Calu3 (cell line): ENCODE data around the gene DCTN3. TPM values are rescaled to one million over a fixed set of nuclear protein-coding genes. Genes with fewer than 3 reads are reported as not detected.

ENCODE experiments used
- BruUV-seq: library from RNA; stranded (reverse); fragments of 400-500 nt; replicated peaks from 2 replicates; lab custom pipeline; 2021; lab: Mats Ljungman, UMichigan
- CTCF ChIA-PET: fragments of 300-600 bp; sonication (Branson Sonifier 250); formaldehyde crosslinking; loops from one replicate; lab custom pipeline; 2022; ENCODE audit warnings: antibody characterized with exemption; lab: Charles Lee
- DNase-seq: peaks from one replicate; pipeline ENCODE4 v3.0.0; 2022
- H3K27ac Mint-ChIP-seq: one replicate; pipeline ENCODE4 v1.8.0; 2022; ENCODE audit warnings: mixed read lengths; ENCODE audit not compliant: unreplicated experiment
- H3K27me3 Mint-ChIP-seq: one replicate; pipeline ENCODE4 v1.8.0; 2022; ENCODE audit warnings: mixed read lengths; ENCODE audit not compliant: unreplicated experiment
- H3K36me3 Mint-ChIP-seq: one replicate; pipeline ENCODE4 v1.8.0; 2022; ENCODE audit warnings: mild to moderate bottlenecking, moderate library complexity, mixed read lengths; ENCODE audit not compliant: insufficient read depth, unreplicated experiment
- H3K4me1 Mint-ChIP-seq: one replicate; pipeline ENCODE4 v1.8.0; 2022; ENCODE audit warnings: mild to moderate bottlenecking, low read depth, mixed read lengths; ENCODE audit not compliant: unreplicated experiment
- H3K4me3 Mint-ChIP-seq: one replicate; pipeline ENCODE4 v1.8.0; 2022; ENCODE audit warnings: mild to moderate bottlenecking, low read depth, moderate library complexity, mixed read lengths; ENCODE audit not compliant: unreplicated experiment
- H3K9me3 Mint-ChIP-seq: one replicate; pipeline ENCODE4 v1.8.0; 2022; ENCODE audit warnings: low read depth, mixed read lengths; ENCODE audit not compliant: unreplicated experiment
- intact Hi-C: fragments of 100-400 bp; cut with micrococcal nuclease; formaldehyde crosslinking; loops from one replicate; pipeline ENCODE4 v1.10.0; 2022; ENCODE audit not compliant: unreplicated experiment
- total RNA-seq: library from RNA; stranded (reverse); gene quantifications from 2 replicates; pipeline ENCODE4 v1.2.3, GENCODE V29; 2022
- TF ChIP-seq, protein P1 (sequence below): fragments of 200-600 bp; IDR thresholded peaks from one replicate; pipeline ENCODE4 v1.8.0; 2022; ENCODE audit warnings: antibody characterized with exemption; ENCODE audit not compliant: unreplicated experiment

The DCTN3 gene
- total RNA-seq, 1 experiment from 2014 or later = 51.8 TPM

DNA sequence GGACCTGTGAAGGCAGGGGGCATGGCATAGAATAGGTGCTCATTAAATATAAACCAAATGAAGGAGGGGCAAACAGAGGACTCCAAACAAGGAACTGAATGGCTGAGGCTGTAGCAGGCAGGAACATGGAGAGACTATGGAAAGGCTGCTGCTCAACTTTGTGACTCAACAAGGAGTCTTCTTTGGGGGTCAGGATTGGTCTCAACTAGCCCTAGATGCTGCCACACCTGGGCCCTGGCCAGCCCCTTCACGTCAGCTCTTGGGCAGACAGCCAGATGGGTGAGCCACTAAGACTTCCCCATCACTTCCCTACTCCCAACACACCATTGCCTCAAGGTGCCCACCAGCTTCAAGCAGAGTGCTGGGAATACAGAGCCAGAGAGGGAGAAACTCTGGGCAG, 19.4 kb downstream of the DCTN3 start:
- H3K9me3 Mint-ChIP-seq = no peaks in the 10 kb centered on the region
- intact Hi-C loops = no loop called here
- CTCF ChIA-PET = no interaction called here
- H3K4me3 Mint-ChIP-seq = no peak overlapping the region
- H3K4me1 Mint-ChIP-seq = no peaks in the 10 kb centered on the region
- no peak overlapping the region for H3K27ac Mint-ChIP-seq
- TF ChIP-seq, protein P1, sequence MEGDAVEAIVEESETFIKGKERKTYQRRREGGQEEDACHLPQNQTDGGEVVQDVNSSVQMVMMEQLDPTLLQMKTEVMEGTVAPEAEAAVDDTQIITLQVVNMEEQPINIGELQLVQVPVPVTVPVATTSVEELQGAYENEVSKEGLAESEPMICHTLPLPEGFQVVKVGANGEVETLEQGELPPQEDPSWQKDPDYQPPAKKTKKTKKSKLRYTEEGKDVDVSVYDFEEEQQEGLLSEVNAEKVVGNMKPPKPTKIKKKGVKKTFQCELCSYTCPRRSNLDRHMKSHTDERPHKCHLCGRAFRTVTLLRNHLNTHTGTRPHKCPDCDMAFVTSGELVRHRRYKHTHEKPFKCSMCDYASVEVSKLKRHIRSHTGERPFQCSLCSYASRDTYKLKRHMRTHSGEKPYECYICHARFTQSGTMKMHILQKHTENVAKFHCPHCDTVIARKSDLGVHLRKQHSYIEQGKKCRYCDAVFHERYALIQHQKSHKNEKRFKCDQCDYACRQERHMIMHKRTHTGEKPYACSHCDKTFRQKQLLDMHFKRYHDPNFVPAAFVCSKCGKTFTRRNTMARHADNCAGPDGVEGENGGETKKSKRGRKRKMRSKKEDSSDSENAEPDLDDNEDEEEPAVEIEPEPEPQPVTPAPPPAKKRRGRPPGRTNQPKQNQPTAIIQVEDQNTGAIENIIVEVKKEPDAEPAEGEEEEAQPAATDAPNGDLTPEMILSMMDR = no peak
- H3K27me3 Mint-ChIP-seq = peaks cover 76% of the 10 kb centered on the region
- DNase-seq = peak; percentile 15
- no peaks in the 10 kb centered on the region for H3K36me3 Mint-ChIP-seq
- no TSS peak for BruUV-seq

DNA sequence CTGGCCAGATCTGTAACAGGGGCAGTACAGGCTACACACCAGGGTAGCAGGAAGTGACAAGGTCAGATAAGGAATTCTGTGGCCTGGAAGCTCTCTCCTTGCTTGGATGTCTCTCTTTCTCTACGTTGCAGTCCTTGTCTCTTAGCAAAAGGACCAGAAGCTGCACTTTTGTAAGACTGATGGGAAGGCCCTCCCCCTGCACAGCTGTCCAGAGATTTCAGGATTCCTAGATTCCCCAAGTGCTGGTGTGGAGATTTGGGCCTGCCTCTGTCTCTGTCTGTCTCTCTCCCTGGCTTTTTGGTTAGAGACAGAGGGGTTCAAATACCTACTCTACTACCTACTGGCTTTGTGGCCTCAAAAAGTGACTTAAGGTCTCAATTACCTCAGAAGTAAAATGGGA, 20.7 kb downstream of the DCTN3 start:
- Mint-ChIP-seq H3K4me1 (no peaks in the 10 kb centered on the region), H3K27me3 (peaks cover 81% of the 10 kb centered on the region), H3K4me3 (no peak overlapping the region), H3K27ac (no peak overlapping the region), H3K9me3 (no peaks in the 10 kb centered on the region), H3K36me3 (no peaks in the 10 kb centered on the region)
- CTCF ChIA-PET = no interaction called here
- TF ChIP-seq, protein P1 = no peak
- BruUV-seq = no TSS peak
- intact Hi-C loops = loop anchor here (10.0 kb wide), 1 partner anchor 195 kb away; no protein-coding TSS in a partner anchor
- no peak for DNase-seq

DNA sequence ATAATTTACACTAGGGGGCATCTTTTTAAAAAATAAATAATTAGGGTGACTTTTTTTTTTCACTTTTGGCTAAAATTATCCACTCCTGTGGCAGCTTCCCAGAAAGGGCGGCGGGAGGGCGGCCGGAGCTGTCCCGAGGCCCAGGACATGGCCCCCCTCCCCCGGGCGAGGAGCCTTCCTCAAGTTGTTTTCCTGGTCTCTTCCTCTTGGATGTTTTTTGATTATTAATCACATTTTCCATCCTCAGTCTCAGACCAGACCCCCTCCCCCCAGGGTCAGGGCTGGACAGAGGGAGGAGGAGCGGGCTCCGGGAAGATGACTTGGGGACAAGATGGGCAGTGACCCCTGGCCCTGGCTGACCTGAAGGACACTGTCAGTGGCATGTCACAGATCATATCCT, 26.1 kb downstream of the DCTN3 start:
- no peak overlapping the region for H3K27ac Mint-ChIP-seq
- TF ChIP-seq, protein P1 = no peak
- peaks cover 84% of the 10 kb centered on the region for H3K27me3 Mint-ChIP-seq

DNA sequence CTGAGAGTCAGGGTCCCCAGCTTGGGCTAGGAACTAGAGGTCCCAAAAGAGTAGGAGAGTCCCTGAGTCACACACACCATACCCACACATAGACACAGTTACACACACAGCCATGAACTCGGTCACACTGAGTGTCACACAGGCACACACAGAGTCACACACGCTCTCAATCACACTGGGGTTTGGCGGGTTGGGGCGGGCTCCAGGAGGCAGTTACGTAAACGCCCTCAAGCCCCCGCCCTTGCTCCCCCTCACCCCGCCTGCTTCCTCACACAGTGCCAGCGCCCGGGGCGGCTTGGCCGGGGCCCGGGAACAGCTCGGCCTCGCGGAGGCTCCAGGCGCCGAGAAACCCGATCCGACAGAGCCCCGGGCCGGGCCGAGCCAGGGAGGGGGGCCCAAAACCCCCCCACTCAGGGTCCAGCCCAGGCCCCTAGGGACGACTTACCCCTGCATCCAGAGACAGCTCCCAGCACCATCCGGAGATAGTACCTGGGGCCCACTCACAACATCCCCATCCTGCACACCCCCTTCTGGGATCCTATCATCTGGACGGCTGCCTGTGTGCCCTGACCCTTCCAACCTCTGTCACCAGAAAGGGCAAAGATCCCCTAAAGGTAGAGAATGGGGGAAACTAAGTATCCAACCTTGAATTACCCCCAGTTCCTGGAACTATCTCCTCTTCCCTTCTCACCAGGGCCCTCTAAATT, 27.2 kb downstream of the DCTN3 start:
- BruUV-seq = no TSS peak
- intact Hi-C loops = loop anchor here (5.0 to 10.0 kb wide), 3 partner anchors 46 to 188 kb away; no protein-coding TSS in a partner anchor
- Mint-ChIP-seq H3K9me3 (no peaks in the 10 kb centered on the region), H3K27ac (no peak overlapping the region), H3K4me1 (no peaks in the 10 kb centered on the region), H3K27me3 (peaks cover 85% of the 10 kb centered on the region), H3K36me3 (peaks cover 6% of the 10 kb centered on the region), H3K4me3 (no peak overlapping the region)
- no peak for DNase-seq
- CTCF ChIA-PET = interaction anchor here (2.3 kb wide), 1 partner anchor 45 kb away, joined by 22 read pairs; no protein-coding TSS in a partner anchor
- TF ChIP-seq, protein P1 = no peak

More for the DNA sequence above, 26.1 kb downstream of the DCTN3 start:
- no TSS peak for BruUV-seq
- no peak for DNase-seq
- H3K4me3 Mint-ChIP-seq = no peak overlapping the region
- CTCF ChIA-PET = no interaction called here
- intact Hi-C loops = loop anchor here (5.0 to 10.0 kb wide), 3 partner anchors 47 to 189 kb away; no protein-coding TSS in a partner anchor
- H3K36me3 Mint-ChIP-seq = peaks cover 6% of the 10 kb centered on the region
- H3K9me3 Mint-ChIP-seq = no peaks in the 10 kb centered on the region
- H3K4me1 Mint-ChIP-seq = no peaks in the 10 kb centered on the region
